Stimulated activated CD4-positive, alpha-beta T cell treated with anti-CD3 and anti-CD28 coated beads, Interleukin-4, amount 100 ng/mL, for 1 hour (primary cell): Measurements from ENCODE around the gene CLSTN3.
"Not testable (repeated sequence)": the region's sequence is repeated elsewhere in the genome, so short reads cannot be mapped to it uniquely, and the experiment has no call there.

ENCODE experiments used
- DNase-seq: peaks from one replicate; pipeline ENCODE4 v3.0.0-alpha.2; 2020

CLSTN3 gene

DNA sequence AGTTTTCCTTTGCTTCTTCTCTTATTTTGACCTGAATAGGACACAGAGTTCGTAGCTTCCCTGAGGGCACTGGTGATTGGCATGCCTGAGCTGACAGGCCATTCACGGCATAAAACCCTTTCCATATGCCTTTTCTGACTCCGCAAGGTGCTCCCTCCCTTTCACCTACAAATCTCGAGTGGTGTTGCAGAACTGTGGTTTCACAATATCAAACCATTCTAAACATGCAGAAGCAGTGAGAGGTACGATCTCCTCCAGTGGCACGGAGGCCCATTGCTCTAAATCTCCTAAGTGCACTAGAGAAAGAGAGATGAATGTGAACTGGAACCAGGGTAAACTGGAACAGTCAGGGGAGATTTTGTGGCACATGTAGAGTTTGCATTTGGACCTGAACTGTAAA is 23.9 kb downstream of the CLSTN3 start:
- DNase-seq: no peak

DNA sequence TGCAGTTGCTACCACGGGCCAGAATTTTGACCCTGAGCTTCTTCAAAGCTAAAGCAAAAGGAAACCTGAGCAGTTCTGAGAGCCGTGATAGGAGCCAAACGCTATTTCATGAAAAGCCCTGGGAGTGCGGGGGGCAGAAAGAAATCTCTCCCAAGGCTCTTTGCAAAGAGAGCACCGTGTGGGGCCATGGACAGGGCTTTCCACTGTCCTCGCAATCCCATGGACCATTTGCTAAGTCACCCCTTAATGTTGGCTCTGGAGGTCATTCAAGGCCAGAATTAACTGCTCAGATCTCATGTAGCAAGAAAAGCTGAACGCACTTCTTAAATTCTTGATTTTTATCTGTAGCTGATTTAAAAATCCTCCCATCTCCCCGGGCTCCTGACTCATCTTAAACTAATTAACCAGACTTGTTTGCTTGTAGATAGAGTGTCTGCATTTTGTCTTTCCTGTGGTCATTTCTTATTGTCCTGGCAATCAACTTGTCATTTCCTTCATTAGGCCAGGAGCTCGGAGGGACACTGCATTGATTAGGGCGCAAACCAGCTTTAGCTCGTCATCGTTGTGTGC is 24.8 kb downstream of the CLSTN3 start:
- no peak for DNase-seq

DNA sequence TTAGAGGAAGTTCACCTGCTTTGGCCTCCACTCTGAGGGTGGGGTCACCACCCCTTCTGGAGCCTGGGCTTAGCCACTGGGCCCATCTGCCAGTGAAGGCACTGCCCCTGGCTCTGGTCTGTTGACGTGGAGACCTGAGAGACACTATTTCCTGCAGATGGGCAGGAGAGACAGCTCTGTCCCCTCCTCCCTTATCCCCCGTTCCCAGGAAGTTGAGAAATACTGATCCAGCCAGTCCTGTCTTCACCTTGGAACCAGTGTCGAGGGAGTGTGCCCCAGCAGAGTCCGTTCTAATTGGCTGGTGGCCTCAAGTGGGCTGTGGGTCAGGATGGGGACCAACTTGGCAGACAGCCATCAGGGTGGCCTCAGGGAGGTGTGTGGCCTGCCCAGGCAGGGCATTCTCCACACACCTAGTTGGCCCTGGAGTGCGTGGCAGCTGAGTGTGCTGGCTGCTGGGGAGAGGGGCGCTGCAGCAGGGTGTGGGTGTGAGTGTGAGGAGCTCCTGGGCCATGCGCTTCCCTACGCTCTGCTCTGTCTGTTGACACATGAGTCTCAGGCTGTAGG is 25.4 kb downstream of the CLSTN3 start:
- no peak for DNase-seq

- no peak for DNase-seq
These were observed 26.4 kb downstream of the CLSTN3 start for GRCh38 chr12:7156259-7157197.

GRCh38 chr12:7157391-7157790 is 27.2 kb downstream of the CLSTN3 start:
- no peak for DNase-seq

- DNase-seq: no peak
These were observed 28.8 kb downstream of the CLSTN3 start for GRCh38 chr12:7158781-7159609.

DNA sequence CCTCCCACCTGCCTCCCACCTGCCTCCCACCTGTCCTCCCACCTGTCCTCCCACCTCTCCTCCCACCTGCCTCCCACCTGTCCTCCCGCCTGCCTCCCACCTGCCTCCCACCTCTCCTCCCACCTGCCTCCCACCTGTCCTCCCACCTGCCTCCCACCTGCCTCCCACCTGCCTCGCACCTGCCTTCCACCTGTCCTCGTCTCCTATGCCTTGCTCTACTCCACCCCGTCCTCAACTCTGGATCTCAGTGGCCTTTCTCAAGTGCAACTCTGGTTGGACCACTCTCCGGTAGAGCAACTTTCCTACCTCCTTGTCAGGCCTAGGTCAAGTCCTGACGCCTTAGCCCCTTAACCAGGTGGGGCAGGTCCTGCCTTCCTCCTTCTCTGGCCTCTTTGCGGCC is 30.0 kb downstream of the CLSTN3 start:
- DNase-seq: no peak

- no peak for DNase-seq
These were observed 31.2 kb downstream of the CLSTN3 start for GRCh38 chr12:7161327-7161726.

GRCh38 chr12:7161811-7162210 is 31.6 kb downstream of the CLSTN3 start:
- no peak for DNase-seq

GRCh38 chr12:7162691-7163114 is 32.5 kb downstream of the CLSTN3 start:
- peak; percentile 16 for DNase-seq

GRCh38 chr12:7169951-7170350 is 39.8 kb downstream of the CLSTN3 start:
- DNase-seq: no peak

- DNase-seq: no peak
These were observed 41.7 kb downstream of the CLSTN3 start for GRCh38 chr12:7171854-7172253.

GRCh38 chr12:7175493-7175892 is 45.3 kb downstream of the CLSTN3 start:
- no peak for DNase-seq

DNA sequence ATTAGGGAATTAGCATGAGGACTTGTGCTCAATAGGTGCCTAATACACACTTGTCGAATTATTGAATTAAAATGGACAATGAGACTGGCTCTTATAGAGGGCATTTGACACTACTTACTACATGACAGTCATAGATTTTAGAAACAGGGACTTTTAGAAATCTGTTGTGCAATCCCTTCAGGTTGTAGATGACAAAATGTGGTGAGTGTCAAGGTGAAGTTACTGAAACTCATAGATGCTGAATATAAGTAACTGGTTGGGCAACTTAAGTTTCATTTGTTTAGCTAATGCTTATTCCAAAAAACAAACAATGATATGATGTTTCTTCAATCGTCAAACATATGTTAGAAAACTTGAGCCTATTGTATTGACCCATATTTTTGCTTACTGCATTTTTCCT is 46.4 kb downstream of the CLSTN3 start:
- no peak for DNase-seq

GRCh38 chr12:7178481-7178880 is 48.3 kb downstream of the CLSTN3 start:
- DNase-seq: no peak

DNA sequence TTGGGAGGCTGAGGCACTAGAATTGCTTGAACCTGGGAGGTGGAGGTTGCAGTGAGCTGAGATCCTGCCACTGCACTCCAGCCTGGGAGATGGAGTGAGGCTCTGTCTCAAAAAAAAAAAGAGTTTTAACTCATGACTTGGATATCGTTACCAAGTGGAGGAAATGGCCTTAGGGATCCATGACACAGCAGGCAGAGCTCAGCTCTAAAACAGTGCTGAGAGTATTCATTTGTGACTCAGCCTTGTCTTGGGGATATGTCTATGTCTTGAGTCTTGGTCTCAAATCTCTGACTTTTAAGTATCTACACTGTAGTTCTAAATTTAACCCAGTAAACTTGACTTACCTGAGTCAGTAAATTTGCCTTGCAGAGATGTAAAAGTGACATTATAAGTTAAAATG is 50.5 kb downstream of the CLSTN3 start:
- DNase-seq: no peak

DNA sequence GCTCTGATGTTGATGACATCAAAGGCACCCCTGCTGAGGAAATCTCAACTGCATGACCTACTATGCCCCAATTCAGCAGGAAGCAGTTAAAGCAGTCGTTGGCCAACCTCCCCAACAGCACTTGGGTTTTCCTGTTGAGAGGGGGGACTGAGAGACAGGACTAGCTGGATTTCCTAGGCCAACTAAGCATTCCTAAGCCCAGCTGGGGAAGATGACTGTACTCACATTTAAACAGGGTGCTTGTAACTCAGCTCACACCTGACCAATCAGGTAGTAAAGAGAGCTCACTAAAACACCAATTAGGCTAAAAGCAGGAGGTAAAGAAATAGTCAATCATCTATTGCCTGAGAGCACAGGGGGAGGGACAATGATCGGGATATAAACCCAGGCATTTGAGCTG is 55.9 kb downstream of the CLSTN3 start:
- not testable (repeated sequence) for DNase-seq

- peak; percentile 69 for DNase-seq
These were observed 58.6 kb downstream of the CLSTN3 start for GRCh38 chr12:7188562-7189397.

DNA sequence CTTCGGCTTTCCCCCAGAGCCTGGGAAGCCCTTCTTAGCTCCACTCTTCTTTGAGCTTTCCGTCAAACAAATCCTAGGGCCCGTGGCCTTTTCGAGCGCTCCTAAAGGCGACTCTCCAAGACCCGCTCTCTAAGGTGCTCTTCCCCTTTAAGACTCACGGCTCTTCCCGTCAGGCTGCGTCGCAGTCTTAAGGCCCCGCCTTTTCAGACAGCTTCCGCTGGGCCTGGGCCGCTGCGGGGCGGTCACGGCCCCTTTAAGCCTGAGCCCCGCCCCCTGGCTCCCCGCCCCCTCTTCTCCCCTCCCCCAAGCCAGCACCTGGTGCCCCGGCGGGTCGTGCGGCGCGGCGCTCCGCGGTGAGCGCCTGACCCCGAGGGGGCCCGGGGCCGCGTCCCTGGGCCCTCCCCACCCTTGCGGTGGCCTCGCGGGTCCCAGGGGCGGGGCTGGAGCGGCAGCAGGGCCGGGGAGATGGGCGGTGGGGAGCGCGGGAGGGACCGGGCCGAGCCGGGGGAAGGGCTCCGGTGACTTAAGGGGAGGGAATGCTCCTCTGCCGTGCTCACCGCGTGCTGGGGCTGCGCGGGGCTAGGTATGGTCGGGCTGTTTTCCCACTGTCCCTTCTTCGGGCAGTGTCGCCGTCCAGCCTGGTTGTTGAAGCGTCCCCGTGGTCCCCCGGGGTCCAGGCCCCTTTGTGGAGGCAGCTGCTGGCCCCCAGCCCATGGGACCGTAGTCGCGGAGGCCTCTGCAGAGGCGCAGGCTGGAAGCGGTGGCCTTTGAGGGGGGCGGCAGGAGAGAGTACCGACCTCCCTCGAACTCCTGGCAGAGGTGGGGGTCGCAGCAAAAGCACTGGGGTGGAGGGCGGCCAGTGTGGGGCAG is 59.5 kb downstream of the CLSTN3 start, which contains the start of gene PEX5:
PEX5 (plus strand) TSS at position 289 of the 870 bp plus-strand sequence. CDS start 692 bp downstream, outside the sequence.
- DNase-seq: peak; percentile 83

GRCh38 chr12:7190268-7191055 is 60.3 kb downstream of the CLSTN3 start:
- no peak for DNase-seq
